ENCODE data around the gene CCNT1. TPM values are rescaled to one million over a fixed set of nuclear protein-coding genes. Genes with fewer than 3 reads are reported as not detected.

The CCNT1 gene
- total RNA-seq, 1 experiment from 2014 or later, result 50.0 TPM

DNA sequence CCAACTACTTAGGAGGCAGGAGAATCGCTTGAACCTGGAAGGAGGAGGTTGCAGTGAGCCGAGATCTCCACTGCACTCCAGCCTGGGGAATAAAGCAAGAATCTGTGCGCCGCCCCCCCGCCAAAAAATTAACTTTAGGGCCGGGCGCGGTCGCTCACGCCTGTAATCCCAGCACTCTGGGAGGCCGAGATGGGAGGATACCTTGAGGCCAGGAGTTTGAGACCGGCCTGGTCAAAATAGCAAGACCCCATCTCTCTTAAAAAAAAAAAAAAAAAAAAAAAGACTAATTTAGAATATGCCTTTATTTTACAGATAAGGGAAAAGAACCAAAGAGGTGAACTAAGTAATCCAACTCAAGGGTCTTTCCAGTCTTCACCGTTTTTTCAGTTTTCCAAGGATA is 35.6 kb downstream of the CCNT1 start:
- in situ Hi-C loops (cut with HindIII; ENCODE audit: low pct_unique_long_range_greater_than_20kb, low sequenced_read_pairs) (no loop called here), intact Hi-C loops (cut with micrococcal nuclease; ENCODE audit: unreplicated experiment) (no loop called here)
- H3K27me3 ChIP-seq (ENCODE audit: control insufficient read depth, insufficient read depth, low read length), result no peaks in the 10 kb centered on the region
- peaks cover 20% of the 10 kb centered on the region for H3K4me1 ChIP-seq (ENCODE audit: control insufficient read depth, insufficient read depth, low read length)
- CTCF ChIA-PET, result no interaction called here
- DNase-seq (ENCODE audit: low read depth, low spot score) (no peak), ATAC-seq (no peak)
- H3K27ac ChIP-seq (ENCODE audit: low read length), result peak overlapping the region; percentile 97
- POLR2A ChIA-PET, result no interaction called here
- peaks cover 31% of the 10 kb centered on the region for H3K36me3 ChIP-seq (ENCODE audit: control insufficient read depth, insufficient read depth, low read length)
- no peaks in the 10 kb centered on the region for H3K9me3 ChIP-seq (ENCODE audit: control insufficient read depth, insufficient read depth, low read depth, low read length)
- no TSS peak for BruUV-seq (replicated peaks)
- TF ChIP-seq, protein P1, sequence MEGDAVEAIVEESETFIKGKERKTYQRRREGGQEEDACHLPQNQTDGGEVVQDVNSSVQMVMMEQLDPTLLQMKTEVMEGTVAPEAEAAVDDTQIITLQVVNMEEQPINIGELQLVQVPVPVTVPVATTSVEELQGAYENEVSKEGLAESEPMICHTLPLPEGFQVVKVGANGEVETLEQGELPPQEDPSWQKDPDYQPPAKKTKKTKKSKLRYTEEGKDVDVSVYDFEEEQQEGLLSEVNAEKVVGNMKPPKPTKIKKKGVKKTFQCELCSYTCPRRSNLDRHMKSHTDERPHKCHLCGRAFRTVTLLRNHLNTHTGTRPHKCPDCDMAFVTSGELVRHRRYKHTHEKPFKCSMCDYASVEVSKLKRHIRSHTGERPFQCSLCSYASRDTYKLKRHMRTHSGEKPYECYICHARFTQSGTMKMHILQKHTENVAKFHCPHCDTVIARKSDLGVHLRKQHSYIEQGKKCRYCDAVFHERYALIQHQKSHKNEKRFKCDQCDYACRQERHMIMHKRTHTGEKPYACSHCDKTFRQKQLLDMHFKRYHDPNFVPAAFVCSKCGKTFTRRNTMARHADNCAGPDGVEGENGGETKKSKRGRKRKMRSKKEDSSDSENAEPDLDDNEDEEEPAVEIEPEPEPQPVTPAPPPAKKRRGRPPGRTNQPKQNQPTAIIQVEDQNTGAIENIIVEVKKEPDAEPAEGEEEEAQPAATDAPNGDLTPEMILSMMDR (IDR thresholded peaks at IDR 0.05), result no peak
- no peak for TF ChIP-seq TCF7L2 (IDR thresholded peaks at IDR 0.05; ENCODE audit: low read depth, low read length)
- TF ChIP-seq POLR2AphosphoS5 (IDR thresholded peaks at IDR 0.05; ENCODE audit: low read depth, low read length), result no peak
- TF ChIP-seq, protein P2, sequence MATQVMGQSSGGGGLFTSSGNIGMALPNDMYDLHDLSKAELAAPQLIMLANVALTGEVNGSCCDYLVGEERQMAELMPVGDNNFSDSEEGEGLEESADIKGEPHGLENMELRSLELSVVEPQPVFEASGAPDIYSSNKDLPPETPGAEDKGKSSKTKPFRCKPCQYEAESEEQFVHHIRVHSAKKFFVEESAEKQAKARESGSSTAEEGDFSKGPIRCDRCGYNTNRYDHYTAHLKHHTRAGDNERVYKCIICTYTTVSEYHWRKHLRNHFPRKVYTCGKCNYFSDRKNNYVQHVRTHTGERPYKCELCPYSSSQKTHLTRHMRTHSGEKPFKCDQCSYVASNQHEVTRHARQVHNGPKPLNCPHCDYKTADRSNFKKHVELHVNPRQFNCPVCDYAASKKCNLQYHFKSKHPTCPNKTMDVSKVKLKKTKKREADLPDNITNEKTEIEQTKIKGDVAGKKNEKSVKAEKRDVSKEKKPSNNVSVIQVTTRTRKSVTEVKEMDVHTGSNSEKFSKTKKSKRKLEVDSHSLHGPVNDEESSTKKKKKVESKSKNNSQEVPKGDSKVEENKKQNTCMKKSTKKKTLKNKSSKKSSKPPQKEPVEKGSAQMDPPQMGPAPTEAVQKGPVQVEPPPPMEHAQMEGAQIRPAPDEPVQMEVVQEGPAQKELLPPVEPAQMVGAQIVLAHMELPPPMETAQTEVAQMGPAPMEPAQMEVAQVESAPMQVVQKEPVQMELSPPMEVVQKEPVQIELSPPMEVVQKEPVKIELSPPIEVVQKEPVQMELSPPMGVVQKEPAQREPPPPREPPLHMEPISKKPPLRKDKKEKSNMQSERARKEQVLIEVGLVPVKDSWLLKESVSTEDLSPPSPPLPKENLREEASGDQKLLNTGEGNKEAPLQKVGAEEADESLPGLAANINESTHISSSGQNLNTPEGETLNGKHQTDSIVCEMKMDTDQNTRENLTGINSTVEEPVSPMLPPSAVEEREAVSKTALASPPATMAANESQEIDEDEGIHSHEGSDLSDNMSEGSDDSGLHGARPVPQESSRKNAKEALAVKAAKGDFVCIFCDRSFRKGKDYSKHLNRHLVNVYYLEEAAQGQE (IDR thresholded peaks at IDR 0.05; ENCODE audit: insufficient read depth in 1 of 2, low read depth in 2 of 2, low read length in 1 of 2), result no peak
- no peak for TF ChIP-seq SIN3A (IDR thresholded peaks at IDR 0.05; ENCODE audit: borderline replicate concordance, insufficient read depth, low read depth, low read length)
- peak overlapping the region; percentile 95 to 98 for H3K4me3 ChIP-seq (ENCODE audit: low read depth in 2 of 2, low read length in 2 of 2)

GRCh38 chr12:48678551-48679185 is 37.8 kb downstream of the CCNT1 start:
- no peak for DNase-seq (ENCODE audit: low read depth, low spot score)
- ATAC-seq, result no peak
- CTCF ChIA-PET, result no interaction called here
- no peak overlapping the region for H3K4me3 ChIP-seq (ENCODE audit: low read depth in 2 of 2, low read length in 2 of 2)
- H3K4me1 ChIP-seq (ENCODE audit: control insufficient read depth, insufficient read depth, low read length), result peaks cover 20% of the 10 kb centered on the region
- POLR2A ChIA-PET, result interaction anchor here (0.6 kb wide), 1 partner anchor 17 kb away, joined by 12 read pairs; no protein-coding TSS in a partner anchor
- TF ChIP-seq POLR2AphosphoS5 (IDR thresholded peaks at IDR 0.05; ENCODE audit: low read depth, low read length) (no peak), TCF7L2 (IDR thresholded peaks at IDR 0.05; ENCODE audit: low read depth, low read length) (no peak), SIN3A (IDR thresholded peaks at IDR 0.05; ENCODE audit: borderline replicate concordance, insufficient read depth, low read depth, low read length) (no peak)
- TF ChIP-seq, protein P2 (IDR thresholded peaks at IDR 0.05; ENCODE audit: insufficient read depth in 1 of 2, low read depth in 2 of 2, low read length in 1 of 2), result no peak
- TF ChIP-seq, protein P1 (IDR thresholded peaks at IDR 0.05), result no peak
- intact Hi-C loops (cut with micrococcal nuclease; ENCODE audit: unreplicated experiment) (no loop called here), in situ Hi-C loops (cut with HindIII; ENCODE audit: low pct_unique_long_range_greater_than_20kb, low sequenced_read_pairs) (no loop called here)
- no peaks in the 10 kb centered on the region for H3K9me3 ChIP-seq (ENCODE audit: control insufficient read depth, insufficient read depth, low read depth, low read length)
- peaks cover 37% of the 10 kb centered on the region for H3K36me3 ChIP-seq (ENCODE audit: control insufficient read depth, insufficient read depth, low read length)
- peak overlapping the region; percentile 55 for H3K27ac ChIP-seq (ENCODE audit: low read length)
- TSS peak; percentile 59 for BruUV-seq (replicated peaks)
- H3K27me3 ChIP-seq (ENCODE audit: control insufficient read depth, insufficient read depth, low read length), result no peaks in the 10 kb centered on the region
